ENCODE measurements around the gene HOXC9. TPM values are rescaled to one million over a fixed set of nuclear protein-coding genes. Genes with fewer than 3 reads are reported as not detected.

HOXC9 gene
- total and polyA plus RNA-seq, 9 of the 15 experiments (the other 6 are each of a cell fraction or from before 2014, with no cell fraction given), result 1.1 to 10.5 (median 9.3) TPM

DNA sequence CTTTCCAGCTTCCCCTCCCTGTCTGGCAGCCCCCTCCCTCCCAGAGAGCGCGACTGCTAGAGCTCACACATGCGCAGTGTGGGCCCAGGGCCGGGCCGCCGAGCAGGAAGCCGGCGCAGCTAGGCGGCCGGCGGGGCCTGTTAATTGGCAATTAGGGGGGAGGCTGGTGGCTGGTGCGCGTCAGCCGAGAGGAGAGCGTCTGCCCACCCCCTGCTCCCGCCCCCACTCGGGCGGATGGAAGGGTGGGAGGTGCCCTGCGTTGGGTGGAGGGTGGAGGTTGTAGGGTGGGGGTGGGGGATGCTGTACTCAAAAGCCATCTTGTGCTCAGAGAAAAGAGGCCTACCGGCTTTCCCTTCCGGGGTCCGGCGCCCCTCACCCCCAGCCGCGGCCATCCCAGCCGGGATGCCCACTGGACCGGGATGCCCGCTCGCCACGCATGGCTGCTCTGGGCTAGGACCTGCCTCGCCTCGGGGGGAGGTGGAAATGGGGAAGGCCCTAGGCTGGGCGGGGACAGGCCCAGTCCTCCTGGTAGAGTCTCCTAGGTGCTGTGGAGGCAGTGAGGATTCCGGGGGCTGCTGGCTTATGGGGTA is 18.0 kb downstream of the HOXC9 start (continued):
- TF ChIP-seq, protein P1, sequence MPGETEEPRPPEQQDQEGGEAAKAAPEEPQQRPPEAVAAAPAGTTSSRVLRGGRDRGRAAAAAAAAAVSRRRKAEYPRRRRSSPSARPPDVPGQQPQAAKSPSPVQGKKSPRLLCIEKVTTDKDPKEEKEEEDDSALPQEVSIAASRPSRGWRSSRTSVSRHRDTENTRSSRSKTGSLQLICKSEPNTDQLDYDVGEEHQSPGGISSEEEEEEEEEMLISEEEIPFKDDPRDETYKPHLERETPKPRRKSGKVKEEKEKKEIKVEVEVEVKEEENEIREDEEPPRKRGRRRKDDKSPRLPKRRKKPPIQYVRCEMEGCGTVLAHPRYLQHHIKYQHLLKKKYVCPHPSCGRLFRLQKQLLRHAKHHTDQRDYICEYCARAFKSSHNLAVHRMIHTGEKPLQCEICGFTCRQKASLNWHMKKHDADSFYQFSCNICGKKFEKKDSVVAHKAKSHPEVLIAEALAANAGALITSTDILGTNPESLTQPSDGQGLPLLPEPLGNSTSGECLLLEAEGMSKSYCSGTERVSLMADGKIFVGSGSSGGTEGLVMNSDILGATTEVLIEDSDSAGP (CRISPR knock-in tag; IDR thresholded peaks at IDR 0.05), result no peak
- TF ChIP-seq ZNF165 (CRISPR knock-in tag; IDR thresholded peaks at IDR 0.05; ENCODE audit: borderline replicate concordance), result no peak
- TF ChIP-seq CREB1 (IDR thresholded peaks at IDR 0.05), result peak; percentile 29; the same call in 1 of the 2 replicates
- peak; percentile 35 for TF ChIP-seq CREB1 (CRISPR knock-in tag; IDR thresholded peaks at IDR 0.05)
- TF ChIP-seq KDM2B (CRISPR knock-in tag; IDR thresholded peaks at IDR 0.05), result no peak
- no peak for TF ChIP-seq NR1H2 (CRISPR knock-in tag; IDR thresholded peaks at IDR 0.05)
- no peak for TF ChIP-seq NCOA6 (IDR thresholded peaks at IDR 0.05)
- TF ChIP-seq, protein P2, sequence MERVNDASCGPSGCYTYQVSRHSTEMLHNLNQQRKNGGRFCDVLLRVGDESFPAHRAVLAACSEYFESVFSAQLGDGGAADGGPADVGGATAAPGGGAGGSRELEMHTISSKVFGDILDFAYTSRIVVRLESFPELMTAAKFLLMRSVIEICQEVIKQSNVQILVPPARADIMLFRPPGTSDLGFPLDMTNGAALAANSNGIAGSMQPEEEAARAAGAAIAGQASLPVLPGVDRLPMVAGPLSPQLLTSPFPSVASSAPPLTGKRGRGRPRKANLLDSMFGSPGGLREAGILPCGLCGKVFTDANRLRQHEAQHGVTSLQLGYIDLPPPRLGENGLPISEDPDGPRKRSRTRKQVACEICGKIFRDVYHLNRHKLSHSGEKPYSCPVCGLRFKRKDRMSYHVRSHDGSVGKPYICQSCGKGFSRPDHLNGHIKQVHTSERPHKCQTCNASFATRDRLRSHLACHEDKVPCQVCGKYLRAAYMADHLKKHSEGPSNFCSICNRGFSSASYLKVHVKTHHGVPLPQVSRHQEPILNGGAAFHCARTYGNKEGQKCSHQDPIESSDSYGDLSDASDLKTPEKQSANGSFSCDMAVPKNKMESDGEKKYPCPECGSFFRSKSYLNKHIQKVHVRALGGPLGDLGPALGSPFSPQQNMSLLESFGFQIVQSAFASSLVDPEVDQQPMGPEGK (CRISPR knock-in tag; IDR thresholded peaks at IDR 0.05; ENCODE audit: borderline replicate concordance), result no peak
- no peak for TF ChIP-seq ZNF124 (CRISPR knock-in tag; IDR thresholded peaks at IDR 0.05)
- TF ChIP-seq, protein P3, sequence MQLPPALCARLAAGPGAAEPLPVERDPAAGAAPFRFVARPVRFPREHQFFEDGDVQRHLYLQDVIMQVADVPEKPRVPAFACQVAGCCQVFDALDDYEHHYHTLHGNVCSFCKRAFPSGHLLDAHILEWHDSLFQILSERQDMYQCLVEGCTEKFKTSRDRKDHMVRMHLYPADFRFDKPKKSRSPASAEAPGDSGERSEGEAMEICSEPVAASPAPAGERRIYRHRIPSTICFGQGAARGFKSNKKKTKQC (CRISPR knock-in tag; IDR thresholded peaks at IDR 0.05), result peak; percentile 57; the same call in 1 of the 2 replicates
- TF ChIP-seq, protein P4, sequence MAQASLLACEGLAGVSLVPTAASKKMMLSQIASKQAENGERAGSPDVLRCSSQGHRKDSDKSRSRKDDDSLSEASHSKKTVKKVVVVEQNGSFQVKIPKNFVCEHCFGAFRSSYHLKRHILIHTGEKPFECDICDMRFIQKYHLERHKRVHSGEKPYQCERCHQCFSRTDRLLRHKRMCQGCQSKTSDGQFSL (CRISPR knock-in tag; IDR thresholded peaks at IDR 0.05), result peak; percentile 72
- TF ChIP-seq, protein P4 (tag; IDR thresholded peaks at IDR 0.05), result peak in 1 of 2 experiments; percentile 82; a peak in 1 of 4 replicates
- TF ChIP-seq HDGF (IDR thresholded peaks at IDR 0.05), result no peak
- TF ChIP-seq RBFOX2 (IDR thresholded peaks at IDR 0.05; ENCODE audit: low read depth, low read length), result peak; percentile 91
- no peak for TF ChIP-seq GATA2 (CRISPR knock-in tag; IDR thresholded peaks at IDR 0.05)
- no peak for TF ChIP-seq ESRRB (CRISPR knock-in tag; IDR thresholded peaks at IDR 0.05; ENCODE audit: borderline replicate concordance)
- TF ChIP-seq, protein P5, sequence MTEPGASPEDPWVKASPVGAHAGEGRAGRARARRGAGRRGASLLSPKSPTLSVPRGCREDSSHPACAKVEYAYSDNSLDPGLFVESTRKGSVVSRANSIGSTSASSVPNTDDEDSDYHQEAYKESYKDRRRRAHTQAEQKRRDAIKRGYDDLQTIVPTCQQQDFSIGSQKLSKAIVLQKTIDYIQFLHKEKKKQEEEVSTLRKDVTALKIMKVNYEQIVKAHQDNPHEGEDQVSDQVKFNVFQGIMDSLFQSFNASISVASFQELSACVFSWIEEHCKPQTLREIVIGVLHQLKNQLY (CRISPR knock-in tag; conservative IDR thresholded peaks at IDR 0.05), result no peak
- no peak for TF ChIP-seq ZNF12 (CRISPR knock-in tag; IDR thresholded peaks at IDR 0.05)
- TF ChIP-seq, protein P6, sequence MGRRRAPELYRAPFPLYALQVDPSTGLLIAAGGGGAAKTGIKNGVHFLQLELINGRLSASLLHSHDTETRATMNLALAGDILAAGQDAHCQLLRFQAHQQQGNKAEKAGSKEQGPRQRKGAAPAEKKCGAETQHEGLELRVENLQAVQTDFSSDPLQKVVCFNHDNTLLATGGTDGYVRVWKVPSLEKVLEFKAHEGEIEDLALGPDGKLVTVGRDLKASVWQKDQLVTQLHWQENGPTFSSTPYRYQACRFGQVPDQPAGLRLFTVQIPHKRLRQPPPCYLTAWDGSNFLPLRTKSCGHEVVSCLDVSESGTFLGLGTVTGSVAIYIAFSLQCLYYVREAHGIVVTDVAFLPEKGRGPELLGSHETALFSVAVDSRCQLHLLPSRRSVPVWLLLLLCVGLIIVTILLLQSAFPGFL (CRISPR knock-in tag; IDR thresholded peaks at IDR 0.05), result no peak
- TF ChIP-seq, protein P7, sequence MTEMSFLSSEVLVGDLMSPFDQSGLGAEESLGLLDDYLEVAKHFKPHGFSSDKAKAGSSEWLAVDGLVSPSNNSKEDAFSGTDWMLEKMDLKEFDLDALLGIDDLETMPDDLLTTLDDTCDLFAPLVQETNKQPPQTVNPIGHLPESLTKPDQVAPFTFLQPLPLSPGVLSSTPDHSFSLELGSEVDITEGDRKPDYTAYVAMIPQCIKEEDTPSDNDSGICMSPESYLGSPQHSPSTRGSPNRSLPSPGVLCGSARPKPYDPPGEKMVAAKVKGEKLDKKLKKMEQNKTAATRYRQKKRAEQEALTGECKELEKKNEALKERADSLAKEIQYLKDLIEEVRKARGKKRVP (CRISPR knock-in tag; IDR thresholded peaks at IDR 0.05), result no peak
